ENCODE data around the gene SH3BP1. TPM values are rescaled to one million over a fixed set of nuclear protein-coding genes. Genes with fewer than 3 reads are reported as not detected.

Gene SH3BP1
- total RNA-seq, 6 experiments from 2014 or later = 15.9 to 26.3 (median 23.0) TPM

DNA sequence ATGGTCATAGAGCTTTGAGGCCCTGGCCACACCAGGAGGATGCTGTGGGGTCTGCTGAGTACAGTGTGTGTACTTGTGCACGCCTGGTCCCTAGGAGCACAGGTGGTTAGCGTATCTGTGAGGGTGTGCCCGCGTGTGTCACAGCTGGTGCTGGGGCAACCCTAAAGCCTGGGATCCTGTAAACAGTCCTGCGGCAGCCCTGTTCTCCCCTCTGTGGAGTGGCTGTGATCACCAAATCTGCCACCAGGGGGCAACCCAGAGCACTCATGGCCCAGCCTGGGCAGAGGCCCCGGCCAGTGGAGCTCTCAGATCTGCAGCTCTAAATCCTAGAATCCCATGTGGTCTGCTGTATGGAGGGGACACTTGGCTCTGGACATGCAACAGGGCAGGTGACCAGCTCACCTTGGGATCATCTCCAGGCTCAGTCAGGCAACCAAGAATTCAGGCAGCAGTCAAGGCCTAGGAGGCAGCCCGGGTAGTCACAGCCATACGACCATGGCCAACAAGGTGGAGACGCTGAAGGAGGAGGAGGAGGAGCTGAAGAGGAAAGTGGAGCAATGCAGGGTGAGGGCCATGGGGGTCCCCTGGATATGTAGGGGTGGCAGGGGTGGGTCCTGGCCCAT lies 3.9 kb downstream of the SH3BP1 start:
- peak; percentile 57 for DNase-seq
- peaks cover 7% of the 10 kb centered on the region; the same call in 1 of the 2 replicates for H3K36me3 Mint-ChIP-seq (ENCODE audit: low read depth)
- peaks cover 6% of the 10 kb centered on the region; the same call in 1 of the 2 replicates for H3K27me3 Mint-ChIP-seq (ENCODE audit: insufficient read depth)
- TF ChIP-seq, protein P1, sequence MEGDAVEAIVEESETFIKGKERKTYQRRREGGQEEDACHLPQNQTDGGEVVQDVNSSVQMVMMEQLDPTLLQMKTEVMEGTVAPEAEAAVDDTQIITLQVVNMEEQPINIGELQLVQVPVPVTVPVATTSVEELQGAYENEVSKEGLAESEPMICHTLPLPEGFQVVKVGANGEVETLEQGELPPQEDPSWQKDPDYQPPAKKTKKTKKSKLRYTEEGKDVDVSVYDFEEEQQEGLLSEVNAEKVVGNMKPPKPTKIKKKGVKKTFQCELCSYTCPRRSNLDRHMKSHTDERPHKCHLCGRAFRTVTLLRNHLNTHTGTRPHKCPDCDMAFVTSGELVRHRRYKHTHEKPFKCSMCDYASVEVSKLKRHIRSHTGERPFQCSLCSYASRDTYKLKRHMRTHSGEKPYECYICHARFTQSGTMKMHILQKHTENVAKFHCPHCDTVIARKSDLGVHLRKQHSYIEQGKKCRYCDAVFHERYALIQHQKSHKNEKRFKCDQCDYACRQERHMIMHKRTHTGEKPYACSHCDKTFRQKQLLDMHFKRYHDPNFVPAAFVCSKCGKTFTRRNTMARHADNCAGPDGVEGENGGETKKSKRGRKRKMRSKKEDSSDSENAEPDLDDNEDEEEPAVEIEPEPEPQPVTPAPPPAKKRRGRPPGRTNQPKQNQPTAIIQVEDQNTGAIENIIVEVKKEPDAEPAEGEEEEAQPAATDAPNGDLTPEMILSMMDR (IDR thresholded peaks at IDR 0.05) = peak; percentile 98
- H3K4me3 Mint-ChIP-seq = no peak overlapping the region
- peak overlapping the region; percentile 9; the same call in 1 of the 2 replicates for H3K27ac Mint-ChIP-seq
- no peaks in the 10 kb centered on the region for H3K9me3 Mint-ChIP-seq
- H3K4me1 Mint-ChIP-seq (ENCODE audit: low read depth) = peaks cover 21% of the 10 kb centered on the region

DNA sequence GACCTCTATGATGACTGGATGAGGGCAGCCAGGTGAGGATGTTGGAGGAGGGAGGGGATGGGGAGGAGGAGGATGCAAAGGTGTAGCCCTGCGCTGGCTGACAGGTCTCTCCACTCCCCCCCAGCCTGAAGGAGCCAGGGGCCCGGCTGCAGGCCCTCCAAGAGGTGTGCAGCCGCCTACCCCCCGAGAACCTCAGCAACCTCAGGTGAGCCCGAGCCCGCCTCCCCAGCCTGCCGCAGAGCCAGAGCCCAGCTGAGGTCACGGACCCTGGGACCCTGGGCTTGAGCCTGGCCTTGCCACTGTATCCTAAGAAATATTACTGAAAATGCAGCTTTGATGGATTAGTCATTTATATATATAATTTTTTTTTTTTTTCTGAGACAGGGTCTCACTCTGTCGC lies 7.8 kb downstream of the SH3BP1 start:
- no peak overlapping the region for H3K4me3 Mint-ChIP-seq
- no peak overlapping the region for H3K27ac Mint-ChIP-seq
- H3K36me3 Mint-ChIP-seq (ENCODE audit: low read depth) = peaks cover 7% of the 10 kb centered on the region; the same call in 1 of the 2 replicates
- no peak for DNase-seq
- H3K9me3 Mint-ChIP-seq = no peaks in the 10 kb centered on the region
- peaks cover 4% of the 10 kb centered on the region; the same call in 1 of the 2 replicates for H3K27me3 Mint-ChIP-seq (ENCODE audit: insufficient read depth)
- peaks cover 8% of the 10 kb centered on the region for H3K4me1 Mint-ChIP-seq (ENCODE audit: low read depth)
- TF ChIP-seq, protein P1 (IDR thresholded peaks at IDR 0.05) = no peak

DNA sequence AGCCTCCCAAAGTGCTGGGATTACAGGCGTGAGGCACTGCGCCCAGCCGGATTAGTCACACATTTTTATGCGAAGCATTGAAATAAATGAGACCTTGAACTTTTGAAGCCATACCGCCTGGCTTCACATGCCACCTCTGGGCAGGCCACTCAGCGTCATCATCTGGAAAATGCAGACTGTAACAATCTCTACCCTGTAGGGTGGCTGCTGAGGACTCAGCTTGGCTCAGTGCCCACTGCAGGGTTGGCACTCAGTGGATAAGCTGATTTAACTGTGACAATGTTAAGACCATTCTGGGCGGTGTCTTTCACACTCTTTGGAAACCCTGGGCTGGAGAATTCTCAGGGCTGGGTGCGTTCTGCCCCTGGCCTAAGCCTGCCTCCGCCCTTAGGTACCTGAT lies 8.5 kb downstream of the SH3BP1 start:
- TF ChIP-seq, protein P1 (IDR thresholded peaks at IDR 0.05) = no peak
- no peak for DNase-seq
- H3K9me3 Mint-ChIP-seq = no peaks in the 10 kb centered on the region
- peaks cover 8% of the 10 kb centered on the region for H3K4me1 Mint-ChIP-seq (ENCODE audit: low read depth)
- peaks cover 7% of the 10 kb centered on the region; the same call in 1 of the 2 replicates for H3K36me3 Mint-ChIP-seq (ENCODE audit: low read depth)
- no peak overlapping the region for H3K4me3 Mint-ChIP-seq
- peaks cover 4% of the 10 kb centered on the region; the same call in 1 of the 2 replicates for H3K27me3 Mint-ChIP-seq (ENCODE audit: insufficient read depth)
- H3K27ac Mint-ChIP-seq = no peak overlapping the region

DNA sequence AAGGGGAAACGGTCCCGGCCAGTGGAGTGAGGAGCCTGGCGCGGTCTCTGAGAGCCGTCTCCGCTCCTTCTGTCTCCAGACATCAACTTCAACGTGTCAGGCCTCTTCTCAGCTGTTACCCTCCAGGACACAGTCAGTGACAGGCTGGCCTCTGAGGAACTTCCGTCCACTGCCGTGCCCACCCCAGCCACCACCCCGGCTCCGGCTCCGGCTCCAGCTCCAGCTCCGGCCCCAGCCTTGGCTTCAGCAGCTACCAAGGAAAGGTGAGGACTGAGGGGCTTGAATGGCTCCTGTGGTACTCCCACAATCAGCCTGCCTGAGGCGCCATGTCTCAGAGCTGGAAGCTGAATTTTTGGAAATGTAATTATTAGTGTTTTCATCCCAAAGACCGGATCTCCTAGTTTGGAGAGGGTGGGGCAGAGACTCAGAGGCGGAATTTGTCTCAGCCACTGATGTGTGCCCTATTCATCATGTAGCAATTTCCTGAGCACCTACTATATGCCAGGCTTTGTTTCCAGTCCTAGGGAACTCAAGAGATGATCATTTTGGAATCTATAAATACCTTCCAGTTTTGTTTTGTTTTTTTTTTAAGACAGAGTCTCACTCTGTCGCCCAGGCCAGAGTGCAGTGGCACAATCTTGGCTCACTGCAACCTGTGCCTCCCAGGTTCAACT lies 11.1 kb downstream of the SH3BP1 start:
- H3K4me3 Mint-ChIP-seq = no peak overlapping the region
- H3K4me1 Mint-ChIP-seq (ENCODE audit: low read depth) = no peaks in the 10 kb centered on the region
- peaks cover 2% of the 10 kb centered on the region; the same call in 1 of the 2 replicates for H3K27me3 Mint-ChIP-seq (ENCODE audit: insufficient read depth)
- DNase-seq = no peak
- no peaks in the 10 kb centered on the region for H3K36me3 Mint-ChIP-seq (ENCODE audit: low read depth)
- TF ChIP-seq, protein P1 (IDR thresholded peaks at IDR 0.05) = no peak
- H3K27ac Mint-ChIP-seq = no peak overlapping the region
- no peaks in the 10 kb centered on the region for H3K9me3 Mint-ChIP-seq

DNA sequence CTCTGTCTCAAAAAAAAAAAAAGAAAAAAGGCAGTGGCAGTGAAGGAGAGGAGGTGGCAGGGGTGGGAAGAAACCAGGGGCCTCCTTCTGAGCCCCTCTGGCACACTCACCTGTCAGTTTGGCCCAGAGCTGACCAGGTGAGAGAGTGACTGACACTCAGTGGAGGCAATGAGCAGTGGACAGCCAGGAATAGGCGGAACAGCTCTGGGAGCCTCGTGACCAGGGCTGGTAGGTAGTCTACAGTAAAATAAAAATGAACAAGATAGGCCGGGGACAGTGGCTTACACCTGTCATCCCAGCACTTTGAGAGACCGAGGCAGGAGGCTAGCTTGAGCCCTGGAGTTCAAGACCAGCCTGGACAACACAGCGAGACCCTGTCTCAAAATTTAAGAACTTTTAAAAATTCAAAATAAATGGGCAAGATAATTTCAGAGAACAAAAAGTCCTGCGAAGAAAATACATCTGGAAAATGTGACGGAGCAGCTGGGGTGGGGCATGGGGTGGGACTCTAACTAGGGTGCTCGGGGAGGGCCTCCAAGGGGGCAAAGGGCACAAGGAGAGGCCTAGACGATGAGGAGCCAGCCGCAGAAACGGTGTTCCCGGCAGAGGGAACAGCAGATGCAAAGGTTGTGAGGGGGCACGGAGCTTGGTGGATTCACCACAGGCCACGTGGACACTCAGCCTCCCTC lies 15.2 kb downstream of the SH3BP1 start:
- TF ChIP-seq, protein P1 (IDR thresholded peaks at IDR 0.05) = no peak
- Mint-ChIP-seq H3K4me3 (no peak overlapping the region), H3K36me3 (ENCODE audit: low read depth) (no peaks in the 10 kb centered on the region), H3K9me3 (no peaks in the 10 kb centered on the region), H3K27me3 (ENCODE audit: insufficient read depth) (no peaks in the 10 kb centered on the region), H3K4me1 (ENCODE audit: low read depth) (peaks cover 12% of the 10 kb centered on the region), H3K27ac (no peak overlapping the region; the same call in 1 of the 2 replicates)
- DNase-seq = no peak
